Fibroblast of the conjunctiva (primary cell): ENCODE results near the gene LIMS2.

Experiments used
- DNase-seq: peaks from one replicate; pipeline ENCODE4 v3.0.0-alpha.2; 2010; ENCODE audit warnings: low read depth

LIMS2 gene

DNA sequence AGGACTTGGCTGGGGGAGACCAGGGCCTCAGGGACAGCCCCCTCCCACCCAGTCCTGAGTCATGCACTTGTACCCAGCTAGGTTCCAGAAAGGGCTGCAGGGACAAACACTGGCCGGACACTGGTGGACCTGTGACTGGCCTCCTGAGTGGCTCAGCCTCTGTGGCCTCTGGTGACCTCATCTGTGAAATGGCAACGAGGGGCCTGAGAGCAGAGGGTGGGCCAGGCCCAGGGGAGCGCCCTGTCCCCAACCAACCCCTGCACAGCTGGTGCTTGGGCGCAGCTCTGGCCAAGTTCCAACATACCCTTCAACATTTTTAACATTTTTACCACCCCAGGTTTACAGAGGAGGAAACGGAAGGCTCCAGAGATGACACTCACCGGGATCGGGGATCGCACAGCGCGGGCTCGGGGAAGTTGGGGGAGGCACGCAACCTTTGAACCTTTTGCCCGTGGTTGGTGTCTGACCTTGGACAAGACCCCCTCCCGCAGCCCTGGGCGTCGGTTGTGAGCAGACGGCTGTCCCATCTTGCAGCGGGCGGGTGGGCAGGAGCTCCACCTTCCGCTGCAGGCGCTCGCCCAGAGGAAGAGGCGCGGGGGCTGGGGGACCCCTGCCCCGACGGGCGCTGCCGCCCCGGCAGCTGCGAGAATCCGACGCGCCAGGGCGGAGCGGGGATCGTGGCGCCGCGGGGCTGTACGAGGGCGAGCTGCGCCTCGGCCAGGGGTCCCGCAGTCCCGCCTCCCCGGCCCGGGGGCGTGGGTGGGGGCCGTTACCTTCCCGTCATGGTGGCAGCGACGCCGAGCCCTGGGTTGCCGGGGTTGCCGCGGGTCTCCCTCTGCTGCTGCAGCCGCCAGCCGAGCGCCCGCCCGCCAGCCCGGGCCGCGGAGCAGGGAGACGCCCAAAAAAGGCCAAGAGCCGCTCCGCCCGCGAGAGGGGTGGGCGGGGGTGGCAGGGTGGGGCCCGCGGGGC, 805 bp downstream of the LIMS2 start:
- no peak for DNase-seq

DNA sequence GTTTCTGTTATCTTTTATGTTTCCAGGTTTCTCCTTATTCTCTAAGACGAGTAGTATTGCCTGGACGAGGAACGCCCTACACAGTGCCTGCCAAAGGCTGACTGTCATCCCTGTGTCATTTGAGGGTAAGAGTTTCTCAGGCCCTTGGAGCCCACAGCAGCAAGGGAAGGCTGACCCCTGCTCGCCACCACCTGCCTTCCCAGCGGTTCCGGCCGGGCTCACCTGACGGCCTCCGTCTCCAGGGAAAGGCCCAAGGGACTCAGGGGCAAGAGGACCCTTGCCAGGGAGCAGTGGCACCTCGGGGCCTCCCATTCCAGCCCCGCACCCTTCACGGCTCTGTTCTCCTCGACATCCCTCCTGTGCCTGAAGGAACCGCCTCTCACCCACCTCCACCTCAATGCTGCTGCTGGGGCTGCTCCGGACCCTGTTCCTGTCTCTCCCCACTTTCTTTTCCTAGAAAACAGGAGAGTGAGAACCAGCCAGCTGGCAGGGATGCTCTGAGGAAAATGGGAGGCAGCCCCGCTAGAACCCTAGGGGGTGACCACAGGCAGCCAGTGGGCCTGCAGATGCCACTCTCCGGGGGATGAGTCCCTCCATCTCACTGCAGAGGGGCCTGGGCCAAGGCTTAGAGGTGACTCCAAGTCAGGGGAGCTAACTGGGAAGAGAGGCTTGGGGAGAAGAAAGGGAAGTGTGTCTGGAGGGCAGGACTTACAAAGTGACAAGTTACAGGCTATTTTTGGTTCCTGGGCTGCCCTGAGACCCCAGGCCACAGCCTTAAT, 1.9 kb downstream of the LIMS2 start:
- DNase-seq, result no peak

DNA sequence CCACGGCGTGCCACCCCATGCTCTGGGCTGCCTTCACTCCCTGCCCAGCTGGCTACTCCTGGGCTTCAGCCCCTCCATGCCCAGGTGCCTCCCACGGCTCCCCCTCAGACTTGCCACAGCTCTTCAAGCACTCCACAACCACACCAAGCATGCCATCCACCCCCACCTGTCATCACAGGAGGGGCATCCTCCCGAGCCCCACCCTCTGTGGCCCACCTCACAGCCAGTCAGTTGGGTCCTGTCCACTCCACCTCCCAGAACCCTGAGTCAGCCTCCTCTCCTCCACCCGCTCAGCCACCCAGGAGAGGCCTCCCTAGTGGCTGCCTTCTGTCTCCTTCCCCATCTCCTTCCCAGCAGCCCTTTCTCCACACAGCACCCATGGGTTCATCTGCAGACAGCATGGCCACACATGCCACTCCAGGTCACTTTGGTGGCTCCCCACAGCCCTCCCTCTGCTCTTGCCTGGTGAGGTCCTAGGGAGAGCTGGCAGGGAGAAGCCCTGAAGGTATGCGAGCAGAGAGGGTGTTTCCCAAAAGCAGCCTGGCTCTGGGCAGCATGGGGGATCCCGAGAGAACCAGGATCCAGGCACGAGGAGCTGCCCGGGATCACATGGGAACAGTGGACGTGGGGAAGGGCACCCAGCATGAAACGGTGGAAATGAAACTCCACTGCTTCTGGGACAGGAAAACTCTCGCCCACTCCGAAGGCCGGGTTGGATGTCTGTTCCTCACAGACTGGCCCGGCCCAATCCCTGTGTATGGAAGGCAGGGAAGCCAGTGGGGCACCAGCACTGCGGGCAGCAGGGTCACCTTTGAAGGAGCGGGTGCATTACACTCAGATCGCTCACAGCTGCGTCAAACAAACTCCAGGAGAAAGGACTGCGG, 2.7 kb downstream of the LIMS2 start:
- DNase-seq, result no peak

DNA sequence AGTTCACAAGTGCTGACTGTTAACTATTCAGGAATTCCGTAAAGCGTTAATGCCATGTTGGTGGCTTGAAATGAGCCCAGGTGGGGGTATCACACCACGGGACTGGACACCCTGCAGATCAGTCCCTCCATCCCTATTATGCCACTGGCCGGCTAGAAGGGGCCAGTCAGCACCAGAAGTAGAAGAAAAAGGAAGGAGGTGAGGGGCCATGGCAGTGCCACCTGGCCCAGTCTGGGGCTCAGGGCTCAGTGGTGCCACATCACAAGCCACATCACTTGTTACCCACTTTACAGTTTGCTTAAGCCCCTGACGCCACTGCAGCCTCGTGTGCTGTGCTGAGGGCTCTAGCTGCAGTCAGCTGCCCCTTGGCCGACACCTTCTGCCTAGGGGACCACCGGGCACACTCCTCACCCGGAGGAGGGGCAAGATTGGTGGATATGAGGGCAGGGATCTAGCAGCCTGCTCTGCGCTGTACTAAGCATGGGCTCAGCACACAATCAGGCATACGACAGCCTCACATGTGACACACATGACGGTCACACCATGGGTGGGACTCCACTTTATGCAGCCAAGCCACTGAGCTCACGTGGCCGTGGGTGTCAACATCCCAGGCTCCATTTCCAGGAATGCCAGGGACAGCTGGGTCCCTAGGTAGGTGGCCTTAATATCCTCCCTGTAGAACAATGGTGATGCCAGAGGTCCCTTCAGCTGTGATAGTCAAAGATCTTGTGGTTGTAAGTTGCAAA, 3.6 kb downstream of the LIMS2 start:
- DNase-seq, result no peak

DNA sequence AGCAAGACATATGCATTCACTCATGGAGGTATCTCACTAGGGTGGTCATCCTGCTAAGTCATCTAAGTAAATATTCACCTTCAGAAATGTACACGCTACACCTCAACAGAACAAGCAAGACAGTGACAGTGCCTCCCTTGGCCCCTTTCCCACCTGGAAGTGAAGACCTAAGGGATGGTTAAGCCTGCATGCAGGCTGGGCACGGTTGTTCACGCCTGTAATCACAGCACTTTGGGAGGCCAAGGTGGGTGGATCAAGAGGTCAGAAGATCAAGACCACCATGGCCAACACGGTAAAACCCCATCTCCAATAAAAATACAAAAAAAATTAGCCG, 4.4 kb downstream of the LIMS2 start:
- DNase-seq, result no peak

DNA sequence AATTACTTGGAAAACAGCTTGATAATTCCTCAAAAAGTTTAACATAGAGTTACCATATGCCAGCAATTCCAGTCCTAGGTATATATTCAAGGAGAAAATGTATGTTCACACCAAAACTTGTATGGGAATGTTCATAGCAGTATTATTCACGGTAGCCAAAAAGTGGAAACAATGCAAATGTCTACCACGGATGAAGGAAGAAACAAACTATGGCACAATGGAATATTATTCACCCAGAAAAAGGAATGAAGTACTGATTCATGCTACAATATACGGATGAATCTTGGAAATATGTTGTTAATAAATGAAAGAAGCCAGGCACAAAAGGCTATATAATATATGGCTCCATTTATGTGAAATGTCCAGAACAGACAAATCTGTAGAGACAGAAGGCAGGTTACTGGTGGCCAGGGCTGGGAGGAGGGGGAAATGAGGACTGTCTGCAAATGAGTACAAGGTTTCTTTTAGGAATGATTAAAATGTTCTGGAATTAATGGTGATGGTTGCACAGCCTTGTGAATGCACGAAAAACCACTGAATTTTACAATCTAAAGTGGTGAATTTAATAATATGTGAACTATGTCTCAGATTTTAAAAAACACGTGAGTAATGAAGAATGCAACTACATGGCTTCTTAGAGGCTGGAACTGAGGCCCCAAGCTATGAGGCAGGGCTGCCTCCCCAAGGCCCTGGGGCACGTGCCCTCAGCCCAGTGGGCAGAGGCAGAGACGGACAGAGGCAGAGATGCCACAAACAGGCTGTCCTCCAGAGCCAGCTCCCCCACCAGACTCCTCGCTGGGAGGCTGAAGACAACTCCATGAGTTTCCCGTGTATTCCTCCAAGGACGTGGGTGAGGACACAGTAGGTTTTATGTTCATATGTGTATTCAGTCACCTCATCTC, 5.0 kb downstream of the LIMS2 start:
- DNase-seq, result no peak

DNA sequence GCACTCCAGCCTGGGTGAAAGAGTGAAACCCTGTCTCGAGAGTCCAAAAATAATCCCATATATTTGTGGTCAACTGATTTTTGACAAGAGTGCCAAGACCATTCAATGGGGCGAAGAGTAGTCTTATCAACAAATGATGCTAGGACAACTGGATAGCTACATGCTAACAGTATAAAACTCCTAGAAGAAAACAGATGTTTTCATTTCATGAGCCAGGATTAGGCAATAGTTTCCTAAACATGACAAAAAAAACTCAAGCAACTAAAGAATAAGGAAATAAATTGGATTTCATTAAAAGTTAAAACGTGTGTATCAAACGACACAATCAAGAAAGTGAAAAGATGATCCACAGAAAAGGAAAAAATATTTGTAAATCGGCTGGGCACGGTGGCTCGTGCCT, 6.3 kb downstream of the LIMS2 start:
- no peak for DNase-seq

DNA sequence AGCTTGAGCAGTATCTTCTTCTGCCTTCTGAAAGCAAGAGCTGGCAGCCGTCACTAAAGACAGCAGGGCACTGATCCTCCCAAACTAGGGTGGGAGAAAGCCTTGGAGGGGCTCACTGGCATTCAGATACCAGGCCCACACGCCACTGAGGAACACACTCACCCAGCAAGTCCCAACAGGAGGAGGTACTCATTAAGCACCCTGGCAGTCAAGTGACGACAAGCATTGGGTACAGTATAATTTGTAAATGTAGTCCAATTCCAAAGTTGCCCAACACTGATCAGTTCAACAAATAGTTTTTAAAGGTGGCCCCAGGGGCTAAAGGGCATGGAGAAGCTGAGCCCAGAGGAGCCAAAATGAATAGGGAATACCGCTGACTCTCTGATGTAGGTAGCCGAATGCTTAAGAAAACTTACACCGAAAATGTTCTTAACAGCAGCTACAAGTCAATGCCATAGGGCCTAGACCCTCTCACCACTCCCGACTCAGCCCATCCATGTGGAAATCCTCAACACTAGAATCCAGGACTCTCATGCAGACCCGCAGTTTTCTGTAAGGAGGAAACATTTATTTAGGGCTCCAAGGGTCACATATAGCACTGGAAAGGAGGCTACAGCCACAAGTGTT, 9.9 kb downstream of the LIMS2 start:
- DNase-seq, result no peak

DNA sequence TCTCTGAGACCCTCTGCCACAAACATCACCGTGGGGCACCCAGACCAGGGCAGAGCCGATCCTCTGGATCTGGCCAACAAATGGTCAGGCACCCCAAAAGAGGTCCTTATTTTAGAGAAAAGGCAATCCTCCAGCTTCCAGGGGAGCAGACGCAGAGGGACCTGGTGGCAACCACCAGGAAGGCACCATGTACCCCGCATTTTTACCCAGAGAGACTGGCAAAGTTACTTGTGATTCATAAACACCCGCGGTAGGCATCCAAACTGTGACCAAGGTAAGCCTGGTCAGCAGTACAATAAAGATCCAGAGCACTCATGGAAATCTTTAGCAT, 10.5 kb downstream of the LIMS2 start:
- no peak for DNase-seq

DNA sequence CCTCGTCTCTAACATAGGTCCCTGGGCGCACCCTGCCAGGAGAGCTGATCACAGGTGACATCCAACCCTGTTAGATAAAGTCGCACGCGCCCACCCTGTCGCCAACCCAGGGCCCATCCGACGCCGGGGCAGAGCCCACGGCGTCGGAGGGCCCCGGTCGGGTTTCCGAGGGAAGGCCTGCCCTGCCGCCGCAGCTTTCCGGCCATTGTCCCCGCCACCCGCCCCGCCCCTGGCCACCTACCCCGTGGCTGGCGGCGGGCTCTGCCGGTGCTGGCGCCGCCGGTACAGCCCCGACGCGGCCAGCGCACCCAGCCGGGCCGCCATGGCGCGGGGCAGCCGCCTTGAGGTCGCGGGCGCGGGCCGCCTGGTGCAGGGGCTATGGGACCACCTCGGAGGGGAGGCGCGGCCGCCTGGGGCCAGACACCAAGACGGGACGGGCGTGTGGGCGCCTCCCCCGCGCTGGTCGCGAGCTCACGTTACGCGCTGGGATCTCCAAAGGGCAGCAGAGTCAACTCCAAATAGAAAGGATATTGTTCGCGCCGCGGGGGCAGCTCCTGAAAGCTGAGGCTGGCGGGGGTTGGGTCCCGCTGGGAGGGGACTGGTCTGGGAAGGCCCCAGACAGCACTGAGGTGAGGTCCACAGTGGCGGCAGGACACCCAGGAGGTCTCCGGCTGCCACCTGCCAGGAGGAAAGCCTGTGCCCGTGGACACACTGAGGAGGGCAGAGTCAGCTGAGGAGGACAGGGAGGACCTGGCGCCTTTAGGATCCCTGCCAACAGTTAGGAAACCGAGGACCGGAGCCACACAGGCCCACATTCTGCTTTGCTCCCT, 11.1 kb downstream of the LIMS2 start:
- no peak for DNase-seq

DNA sequence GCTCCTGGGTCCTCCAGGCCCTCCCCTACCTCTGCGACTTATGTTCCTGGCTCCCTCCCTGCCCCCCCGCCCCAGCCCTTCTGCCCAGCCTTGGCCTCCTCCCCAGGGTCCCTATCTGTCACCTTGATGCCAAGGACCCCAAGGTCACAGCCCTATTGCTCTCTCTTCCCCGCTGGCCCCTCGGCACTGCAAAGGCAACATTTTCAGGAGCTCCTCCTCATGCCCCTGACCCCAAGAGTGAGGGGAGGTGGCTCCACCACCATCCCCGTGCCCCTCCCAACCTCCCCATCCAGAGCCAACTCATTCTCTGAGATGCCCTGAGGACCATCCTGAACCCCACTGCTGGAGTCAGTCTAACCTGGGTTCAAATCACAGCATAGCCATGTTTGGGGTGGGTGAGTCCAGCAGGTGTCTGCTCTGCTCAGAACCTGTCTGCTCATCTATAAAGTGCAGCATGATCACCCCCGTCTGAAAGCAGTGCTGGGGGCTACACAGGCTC, 11.7 kb downstream of the LIMS2 start:
- DNase-seq, result no peak

DNA sequence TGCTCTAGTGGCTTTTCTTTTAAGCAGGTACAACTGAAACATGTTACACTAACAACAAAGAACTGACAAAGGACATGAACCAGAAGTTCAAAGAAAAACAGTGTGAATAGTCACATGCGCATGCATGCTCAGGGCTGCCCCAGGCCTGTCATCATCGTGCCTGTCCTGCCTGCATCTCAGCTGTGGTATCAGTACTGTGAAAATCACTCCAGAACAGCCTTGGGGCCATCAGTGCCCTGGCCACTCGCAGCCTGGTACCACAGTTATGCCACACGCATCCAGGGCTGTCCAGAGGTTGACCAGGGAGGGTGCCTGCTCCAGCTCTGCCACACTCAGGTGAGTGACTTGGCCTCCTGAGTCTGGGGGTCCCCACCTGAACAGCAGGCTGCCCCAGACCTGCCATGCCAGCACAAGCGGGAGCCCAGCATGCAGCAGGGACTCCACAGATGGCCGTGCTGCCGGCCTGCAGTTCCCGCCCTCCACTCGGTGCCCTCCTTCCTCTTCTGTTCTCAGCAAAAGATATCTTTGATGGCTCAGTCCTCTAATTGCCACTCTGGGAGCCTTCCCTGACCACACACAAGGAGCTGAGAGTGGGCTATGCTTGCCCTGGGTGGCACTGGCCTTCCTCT, 12.3 kb downstream of the LIMS2 start:
- no peak for DNase-seq

DNA sequence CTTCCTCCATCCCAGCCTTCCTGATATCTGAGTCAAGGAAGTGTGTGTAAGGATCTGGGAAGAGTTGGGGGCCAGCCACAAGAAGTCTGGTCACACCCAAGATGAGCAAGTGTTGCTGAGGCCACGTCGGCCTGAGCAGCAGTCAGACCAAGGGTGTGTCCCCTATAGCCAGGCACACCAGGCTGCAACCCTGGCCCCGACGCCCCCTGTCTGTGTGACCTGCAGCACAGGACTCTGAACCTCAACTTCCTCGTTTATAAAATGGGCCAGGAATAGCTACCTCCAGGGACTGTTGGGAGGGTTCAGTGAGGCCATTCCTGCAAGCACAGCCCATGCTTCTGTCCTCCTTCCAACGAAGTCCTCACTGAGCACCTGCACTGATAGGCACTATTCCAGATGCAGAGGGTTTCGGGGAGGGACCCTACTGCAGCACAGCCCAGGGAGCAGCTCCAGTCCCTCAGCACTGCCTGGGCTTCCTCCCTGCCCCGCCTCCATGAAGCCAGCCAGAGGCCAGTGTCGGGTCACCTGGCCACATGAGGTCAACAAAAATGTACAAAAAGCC, 13.3 kb downstream of the LIMS2 start:
- DNase-seq, result no peak

DNA sequence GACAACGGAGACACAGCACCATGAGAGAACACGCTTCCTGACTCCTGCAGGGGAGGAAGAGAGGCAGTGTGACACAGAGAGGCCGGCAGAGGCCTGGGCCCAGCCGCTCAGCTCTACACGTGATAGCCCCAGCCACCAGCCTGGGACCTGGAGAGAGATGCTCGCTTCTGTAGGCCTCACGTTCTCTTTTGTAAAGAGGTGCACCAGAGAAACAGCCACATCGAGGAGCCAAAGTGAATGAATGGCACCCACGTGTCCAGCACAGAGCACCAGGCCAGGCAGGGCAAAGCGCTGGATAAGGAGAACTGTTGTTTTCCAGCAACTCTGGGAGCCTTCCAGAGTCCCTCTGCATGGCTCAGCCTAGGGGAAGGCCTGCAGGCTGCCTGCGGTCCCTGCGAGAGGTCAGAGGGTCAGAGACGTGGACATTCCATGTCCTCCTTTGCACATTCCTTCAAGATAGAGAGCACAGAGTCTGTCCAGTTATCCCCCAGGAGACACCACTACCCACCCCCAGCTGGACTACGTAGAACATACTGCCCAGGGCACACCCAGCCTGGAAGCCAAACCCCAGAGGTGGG, 14.2 kb downstream of the LIMS2 start:
- no peak for DNase-seq

DNA sequence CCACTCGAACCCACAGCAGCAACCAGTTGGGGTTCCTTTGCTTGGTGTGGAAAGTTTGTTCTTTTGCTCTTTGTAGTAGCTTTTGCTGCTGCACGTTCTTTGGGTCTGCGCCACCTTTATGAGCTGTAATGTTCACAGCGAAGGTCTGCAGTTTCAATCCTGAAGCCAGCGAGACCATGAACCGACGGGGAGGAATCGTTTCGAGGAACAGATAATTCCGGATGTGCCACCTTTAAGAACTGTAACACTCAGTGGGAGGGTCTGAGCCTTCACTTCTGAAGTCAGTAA, 15.1 kb downstream of the LIMS2 start:
- DNase-seq, result no peak

DNA sequence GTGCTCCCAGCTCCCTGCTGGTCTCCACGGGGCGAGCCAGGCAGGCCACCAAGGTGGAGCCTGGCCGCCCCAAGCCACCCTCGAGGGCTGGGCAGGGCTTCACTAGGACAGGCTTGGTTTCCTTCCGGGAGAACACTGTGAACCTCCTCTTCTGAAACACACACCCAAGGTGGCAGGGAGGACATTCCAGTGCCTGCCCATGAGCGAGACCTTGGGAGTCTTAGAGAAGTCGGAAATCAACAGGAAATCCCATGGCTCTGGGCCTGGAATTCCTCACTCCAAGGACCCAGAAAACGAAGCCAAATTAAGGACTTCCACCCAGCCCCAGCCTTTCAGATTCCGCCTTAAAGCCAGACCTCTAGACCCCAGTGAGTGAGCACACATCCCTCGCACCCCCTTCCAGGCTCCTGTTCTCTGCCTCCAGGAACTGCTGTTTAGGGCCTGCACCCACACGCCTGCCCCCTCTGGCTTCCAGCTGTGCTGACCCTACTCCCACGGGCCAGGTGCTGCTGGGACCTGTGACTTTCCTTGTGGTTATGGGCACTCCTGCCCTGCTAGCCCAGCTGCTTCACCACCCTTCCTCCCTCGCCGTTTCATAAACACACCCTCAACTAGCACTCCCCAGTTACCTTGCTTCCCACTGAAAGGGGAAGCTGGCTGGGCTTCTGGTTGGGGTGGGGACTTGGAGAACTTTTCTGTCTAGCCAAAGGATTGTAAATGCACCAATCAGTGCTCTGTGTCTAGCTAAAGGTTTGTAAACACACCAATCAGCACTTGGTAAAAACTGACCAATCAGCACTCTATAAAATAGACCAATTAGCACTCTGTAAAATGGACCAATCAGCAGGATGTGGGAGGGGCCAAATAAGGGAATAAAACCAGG, 15.7 kb downstream of the LIMS2 start:
- no peak for DNase-seq
